Measurements from ENCODE around the gene PSTPIP1. TPM values are rescaled to one million over a fixed set of nuclear protein-coding genes. Genes with fewer than 3 reads are reported as not detected.

Gene PSTPIP1
- total and polyA plus RNA-seq, 2 of the 13 experiments (the other 11 are each of a cell fraction or from before 2014, with no cell fraction given): 4.4 to 8.7 TPM

GRCh38 chr15:77019521-77020331, 24.8 kb downstream of the PSTPIP1 start (continued):
- TF ChIP-seq ZNF790 (CRISPR knock-in tag; IDR thresholded peaks at IDR 0.05; ENCODE audit: borderline replicate concordance): no peak

- Histone ChIP-seq H3K27me3 (ENCODE audit: control insufficient read depth in 1 of 2, insufficient read depth in 2 of 2, low read length in 2 of 2) (peaks cover 6 to 59% of the 10 kb centered on the region in 2 experiments; a peak in 4 of 5 replicates), H3K36me3 (replicated peaks in 1 of 2; ENCODE audit: control insufficient read depth in 1 of 2, insufficient read depth in 2 of 2, low read length in 2 of 2) (no peaks in the 10 kb centered on the region), H4K20me1 (ENCODE audit: insufficient read depth, low read length) (no peaks in the 10 kb centered on the region), H3K4me1 (ENCODE audit: insufficient read depth, low read length) (no peaks in the 10 kb centered on the region), H3K9ac (ENCODE audit: insufficient read depth, low read depth, low read length) (no peak overlapping the region), H3K4me2 (ENCODE audit: low read depth, low read length) (no peak overlapping the region), H3K9me3 (ENCODE audit: low read length) (no peaks in the 10 kb centered on the region), H2AFZ (ENCODE audit: low read length) (no peak overlapping the region), H3K27ac (ENCODE audit: extremely low read length, insufficient read depth, low read length) (no peak overlapping the region), H3K79me2 (ENCODE audit: insufficient read depth, low read length) (no peaks in the 10 kb centered on the region), H3K4me3 (replicated peaks in 1 of 3; ENCODE audit: insufficient read depth in 1 of 3, low read depth in 2 of 3, low read length in 3 of 3) (no peak overlapping the region)
- intact Hi-C loops (cut with micrococcal nuclease; ENCODE audit: unreplicated experiment): no loop called here
- peak; percentile 92 for TF ChIP-seq ZKSCAN1 (IDR thresholded peaks at IDR 0.05; ENCODE audit: low read length)
- no peak for TF ChIP-seq HMG20B (CRISPR knock-in tag; conservative IDR thresholded peaks at IDR 0.05)
- ChIA-PET CTCF (ENCODE audit: low intra/inter-chr PET ratio, low total read pairs) (no interaction called here), POLR2A (no interaction called here)
- FAIRE-seq: no peak
- DNase-seq (ENCODE audit: low spot score): no peak
- in situ Hi-C loops (cut with HindIII; ENCODE audit: extremely low pct_ligation_motif_present, low pct_unique_long_range_greater_than_20kb): no loop called here
- no peak for ATAC-seq
- 46% methylated on average over 3 of the region's 6 CpGs for WGBS (ENCODE audit: low lambda C conversion rate)
- no TSS peak for BruUV-seq (replicated peaks)
These were observed 25.6 kb downstream of the PSTPIP1 start for GRCh38 chr15:77020348-77021087.

- CTCF ChIA-PET (ENCODE audit: low intra/inter-chr PET ratio, low total read pairs): no interaction called here
- 63% methylated on average over 9 of the region's 9 CpGs for WGBS (ENCODE audit: low lambda C conversion rate)
- no peak for ATAC-seq
- POLR2A ChIA-PET: no interaction called here
- Histone ChIP-seq H3K4me2 (ENCODE audit: low read depth, low read length) (no peak overlapping the region), H3K4me1 (ENCODE audit: insufficient read depth, low read length) (no peaks in the 10 kb centered on the region), H3K9ac (ENCODE audit: insufficient read depth, low read depth, low read length) (no peak overlapping the region), H3K79me2 (ENCODE audit: insufficient read depth, low read length) (no peaks in the 10 kb centered on the region), H3K27ac (ENCODE audit: extremely low read length, insufficient read depth, low read length) (no peak overlapping the region), H4K20me1 (ENCODE audit: insufficient read depth, low read length) (no peaks in the 10 kb centered on the region), H3K27me3 (ENCODE audit: control insufficient read depth in 1 of 2, insufficient read depth in 2 of 2, low read length in 2 of 2) (peaks cover 10 to 60% of the 10 kb centered on the region in 2 experiments; a peak in 4 of 5 replicates), H2AFZ (ENCODE audit: low read length) (no peak overlapping the region), H3K4me3 (replicated peaks in 1 of 3; ENCODE audit: insufficient read depth in 1 of 3, low read depth in 2 of 3, low read length in 3 of 3) (no peak overlapping the region), H3K9me3 (ENCODE audit: low read length) (no peaks in the 10 kb centered on the region), H3K36me3 (replicated peaks in 1 of 2; ENCODE audit: control insufficient read depth in 1 of 2, insufficient read depth in 2 of 2, low read length in 2 of 2) (no peaks in the 10 kb centered on the region)
- intact Hi-C loops (cut with micrococcal nuclease; ENCODE audit: unreplicated experiment) (no loop called here), in situ Hi-C loops (cut with HindIII; ENCODE audit: extremely low pct_ligation_motif_present, low pct_unique_long_range_greater_than_20kb) (no loop called here)
- DNase-seq (ENCODE audit: low spot score): no peak
- no peak for FAIRE-seq
- no peak for TF ChIP-seq ZNF274 (CRISPR knock-in tag; IDR thresholded peaks at IDR 0.05)
- TF ChIP-seq POLR2G (IDR thresholded peaks at IDR 0.05; ENCODE audit: low read depth, low read length): no peak
- no peak for TF ChIP-seq KDM2A (CRISPR knock-in tag; IDR thresholded peaks at IDR 0.05; ENCODE audit: borderline replicate concordance, low read depth)
- no peak for TF ChIP-seq DNMT3B (CRISPR knock-in tag; conservative IDR thresholded peaks at IDR 0.05)
- TF ChIP-seq RFX3 (CRISPR knock-in tag; IDR thresholded peaks at IDR 0.05): no peak
- BruUV-seq (replicated peaks): no TSS peak
These were observed 26.2 kb downstream of the PSTPIP1 start for GRCh38 chr15:77021088-77021481.

All from HepG2 (cell line).